Esophagus mucosa (tissue), 1 donor: ENCODE data around the gene GRAP2. TPM values are rescaled to one million over a fixed set of nuclear protein-coding genes. Genes with fewer than 3 reads are reported as not detected.
A peak's percentile ranks its signal among the peaks of the same experiment; 100 is the strongest.

ENCODE experiments used
- ATAC-seq: fragments of 200-7000 bp; cut with Tn5 transposase; one replicate; pipeline ENCODE4 v1.9.1; 2020
- total RNA-seq: library from RNA; stranded (reverse); gene quantifications from one replicate; pipeline ENCODE4 v1.2.4, GENCODE V29; 2023
- donor health status: DM: yes; HTN: yes; CAD: no.

Gene GRAP2
- total RNA-seq, 1 donor from 2014 or later: 0.92 TPM

DNA sequence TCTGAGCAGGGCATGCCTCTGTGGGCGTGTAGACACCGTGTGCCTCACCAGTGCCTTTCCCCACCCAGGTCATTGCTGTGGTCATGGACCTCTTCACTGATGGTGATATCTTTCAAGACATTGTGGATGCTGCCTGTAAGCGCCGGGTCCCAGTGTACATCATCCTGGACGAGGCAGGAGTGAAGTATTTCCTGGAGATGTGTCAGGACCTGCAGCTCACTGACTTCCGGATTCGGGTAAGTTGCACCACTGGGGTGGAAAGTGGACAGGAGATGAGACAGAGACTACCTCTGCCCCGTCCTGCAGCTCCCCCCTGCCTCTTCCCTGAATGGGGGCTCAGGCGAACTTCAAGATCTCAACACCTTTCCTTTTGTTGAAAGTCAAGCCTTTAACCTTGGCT is 118.2 kb downstream of the GRAP2 start:
- ATAC-seq: peak; percentile 52

DNA sequence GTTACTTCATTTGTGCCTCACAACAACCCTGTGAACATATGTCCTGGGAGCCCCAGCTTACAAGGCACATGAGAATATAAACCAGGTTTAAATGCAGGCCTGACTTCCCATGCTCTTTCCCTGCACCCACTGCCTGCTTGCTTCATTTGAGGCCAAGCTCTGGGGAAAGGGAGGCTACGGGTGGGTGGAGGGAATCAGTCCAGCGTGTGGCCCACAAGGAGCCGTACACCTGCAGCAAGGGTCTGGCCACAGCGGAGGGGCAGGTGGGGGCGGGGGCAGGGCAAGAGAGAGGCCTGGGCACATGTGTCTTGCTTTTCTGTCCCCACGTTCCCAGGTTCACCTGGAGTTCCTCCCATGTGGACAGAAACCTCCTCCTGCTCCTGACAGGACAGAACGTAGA is 120.1 kb downstream of the GRAP2 start:
- ATAC-seq: no peak

DNA sequence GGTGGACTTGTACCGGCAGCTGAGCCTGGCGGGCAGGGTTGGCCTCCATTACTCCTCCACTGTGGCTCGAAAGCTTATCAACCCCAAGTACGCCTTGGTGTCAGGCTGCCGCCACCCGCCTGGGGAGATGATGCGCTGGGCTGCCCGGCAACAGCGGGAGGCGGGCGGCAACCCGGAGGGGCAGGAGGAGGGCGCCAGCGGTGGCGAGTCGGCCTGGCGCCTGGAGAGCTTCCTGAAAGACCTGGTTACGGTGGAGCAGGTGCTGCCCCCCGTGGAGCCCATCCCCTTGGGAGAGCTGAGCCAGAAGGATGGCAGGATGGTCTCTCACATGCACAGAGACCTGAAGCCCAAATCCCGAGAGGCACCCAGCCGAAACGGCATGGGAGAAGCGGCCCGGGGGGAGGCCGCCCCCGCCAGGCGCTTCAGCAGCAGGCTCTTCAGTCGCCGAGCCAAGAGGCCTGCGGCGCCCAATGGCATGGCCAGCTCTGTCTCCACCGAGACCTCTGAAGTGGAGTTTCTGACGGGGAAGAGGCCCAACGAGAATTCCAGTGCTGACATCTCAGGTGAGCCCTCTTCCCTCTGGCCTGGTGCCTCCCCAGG is 120.6 kb downstream of the GRAP2 start:
- ATAC-seq: no peak

DNA sequence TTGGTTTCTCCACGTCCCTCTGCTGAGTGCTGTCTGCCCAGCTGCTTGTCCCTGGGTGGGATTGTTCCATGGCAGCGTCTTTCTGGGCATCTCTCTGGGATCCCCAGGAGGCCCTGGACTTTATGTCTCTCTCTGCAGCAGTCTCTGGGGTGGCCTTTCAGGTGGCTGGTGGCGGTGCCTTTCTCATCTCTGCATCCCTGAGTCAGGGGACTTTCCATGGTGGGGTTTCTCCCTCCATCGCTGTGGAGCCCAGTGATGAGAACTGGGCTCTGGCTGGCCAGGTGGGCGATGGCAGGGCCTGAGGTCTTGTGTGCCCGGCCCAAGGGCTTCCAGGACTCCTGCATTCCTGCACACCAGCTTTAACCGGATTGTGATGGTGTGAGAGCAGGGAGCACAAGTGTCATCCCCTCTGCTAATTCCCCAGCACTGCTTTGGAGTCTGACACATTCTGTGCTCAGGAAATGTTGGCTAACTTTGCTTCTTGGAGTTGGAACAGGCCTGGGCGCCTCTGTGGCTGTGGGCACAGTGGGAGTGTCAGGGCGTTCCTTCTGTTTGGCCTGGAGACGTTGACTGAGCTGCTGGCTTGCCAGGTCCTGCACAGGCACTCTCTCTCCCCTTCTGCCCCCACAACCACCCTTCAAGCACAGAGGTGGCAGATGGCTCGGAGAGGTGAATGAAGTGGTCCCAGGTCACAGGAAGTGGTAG is 121.8 kb downstream of the GRAP2 start:
- ATAC-seq: peak; percentile 84

Other genes with a start within 250 kb of the GRAP2 start
- gene ENTHD1, start 7.3 kb upstream of the GRAP2 start, total RNA-seq: not detected
- 0.24 TPM for gene TMA7B, start 59.3 kb downstream of the GRAP2 start, total RNA-seq
- 50.7 TPM for gene FAM83F, start 93.9 kb downstream of the GRAP2 start, total RNA-seq